GM19468 (cell line): ENCODE data around the gene HS3ST6.
"Not testable (repeated sequence)": the region's sequence is repeated elsewhere in the genome, so short reads cannot be mapped to it uniquely, and the experiment has no call there.

Experiments used
- ATAC-seq: cut with Tn5 transposase; IDR thresholded peaks from one replicate; pipeline ENCODE4 v1.9.1; 2021; ENCODE audit warnings: mild to moderate bottlenecking, moderate library complexity, moderate number of reproducible peaks; ENCODE audit not compliant: unreplicated experiment; ENCODE audit errors: extremely low read depth

The HS3ST6 gene

DNA sequence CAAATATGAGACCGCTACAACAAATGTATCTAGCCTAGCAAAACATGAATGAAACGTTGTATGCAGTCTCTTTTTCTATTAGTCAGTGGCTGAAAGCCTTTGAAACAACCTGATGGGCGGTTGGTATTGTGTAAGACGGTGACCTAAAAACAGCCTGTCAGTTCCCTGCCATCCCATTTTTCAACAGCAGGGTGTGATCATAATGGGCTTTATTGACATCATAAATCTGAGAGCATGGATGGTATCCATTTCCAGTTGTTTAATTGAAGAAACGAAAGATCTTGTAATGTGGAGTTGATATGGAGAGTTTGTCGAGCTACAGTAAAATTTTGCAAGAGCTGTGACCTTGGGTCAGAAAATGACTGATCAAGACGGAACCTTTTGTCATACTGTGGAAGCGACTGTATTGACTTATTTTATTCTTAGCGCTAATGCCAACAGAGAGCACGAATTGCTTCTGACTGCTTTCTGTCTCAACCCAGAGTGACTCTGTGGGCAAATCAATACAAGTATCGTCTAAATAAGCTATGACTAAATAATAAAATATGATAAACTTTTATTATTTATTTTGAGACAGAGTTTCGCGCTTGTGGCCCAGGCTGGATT is 34.0 kb downstream of the HS3ST6 start:
- no peak for ATAC-seq

DNA sequence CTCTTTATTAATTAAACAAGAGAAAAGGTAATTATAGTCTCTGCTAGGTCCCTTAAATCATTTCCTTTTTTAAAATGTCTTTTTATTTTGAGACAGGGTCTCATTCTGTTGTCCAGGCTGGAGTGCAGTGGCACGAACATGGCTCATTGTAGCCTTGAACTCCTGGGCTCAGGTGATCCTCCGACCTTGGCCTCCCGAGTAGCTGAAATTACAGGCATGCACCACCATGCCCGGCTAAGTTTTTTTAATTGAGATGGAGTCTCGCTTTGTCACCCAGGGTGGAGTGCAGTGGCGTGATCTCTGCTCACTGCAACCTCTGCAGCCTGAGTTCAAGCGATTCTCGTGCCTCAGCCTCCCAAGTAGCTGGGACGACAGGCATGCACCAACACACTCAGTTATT is 37.0 kb downstream of the HS3ST6 start:
- ATAC-seq, result not testable (repeated sequence)

DNA sequence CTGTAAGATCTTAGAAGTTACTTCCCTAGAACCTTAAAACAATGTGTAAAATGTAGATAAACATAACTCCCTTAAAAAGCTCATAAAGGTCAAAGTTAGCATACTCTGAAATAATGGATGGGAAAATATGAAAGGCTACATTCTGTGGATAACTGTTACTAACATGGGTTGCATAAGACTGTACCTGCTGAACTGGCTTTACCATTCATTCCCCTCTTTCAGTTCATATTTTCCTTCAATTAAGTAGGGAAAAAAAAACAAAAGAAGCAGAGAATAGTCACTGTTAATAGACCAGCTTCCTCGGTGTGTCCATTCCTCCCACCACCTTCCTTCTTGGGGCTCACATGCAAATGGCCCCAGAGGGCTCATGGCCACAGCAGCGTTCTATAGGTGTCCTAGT is 38.7 kb downstream of the HS3ST6 start:
- ATAC-seq, result no peak

DNA sequence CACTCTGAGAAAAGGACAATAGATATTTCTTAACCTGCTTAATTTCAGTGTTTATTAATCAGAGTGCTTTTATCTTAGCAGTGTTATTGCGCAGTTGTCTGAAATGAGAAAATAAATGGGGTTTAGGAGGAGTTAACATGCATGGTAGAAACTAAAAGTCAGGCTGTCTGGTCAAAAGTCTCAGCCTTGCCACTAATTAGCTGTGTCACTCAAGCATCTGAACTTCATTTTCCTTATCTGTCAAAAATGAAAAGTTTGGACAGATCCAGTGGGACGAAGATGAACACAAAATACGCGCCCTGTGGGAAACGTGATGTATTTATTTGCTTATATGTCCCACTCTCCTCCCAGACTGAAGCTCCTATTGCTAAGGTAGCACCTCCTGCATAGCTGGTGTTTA is 40.0 kb downstream of the HS3ST6 start:
- no peak for ATAC-seq

DNA sequence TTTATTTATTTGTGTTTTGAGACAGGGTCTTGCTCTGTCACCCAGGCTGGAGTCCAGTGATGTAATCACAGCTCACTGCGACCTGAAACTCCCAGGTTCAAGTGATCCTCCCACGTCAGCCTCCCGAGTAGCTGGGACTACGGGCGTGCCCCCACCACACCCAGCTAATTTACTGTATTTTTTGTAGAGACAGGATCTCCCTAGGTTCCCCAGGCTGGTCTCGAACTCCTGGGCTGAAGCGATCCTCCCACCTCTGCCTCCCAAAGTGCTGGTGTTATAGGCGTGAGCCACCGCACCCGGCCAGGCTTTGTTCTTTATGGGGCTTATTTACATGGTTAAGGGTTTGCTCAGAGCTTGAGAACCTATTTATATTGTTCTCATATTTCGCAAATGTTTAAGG is 40.4 kb downstream of the HS3ST6 start:
- ATAC-seq, result no peak

DNA sequence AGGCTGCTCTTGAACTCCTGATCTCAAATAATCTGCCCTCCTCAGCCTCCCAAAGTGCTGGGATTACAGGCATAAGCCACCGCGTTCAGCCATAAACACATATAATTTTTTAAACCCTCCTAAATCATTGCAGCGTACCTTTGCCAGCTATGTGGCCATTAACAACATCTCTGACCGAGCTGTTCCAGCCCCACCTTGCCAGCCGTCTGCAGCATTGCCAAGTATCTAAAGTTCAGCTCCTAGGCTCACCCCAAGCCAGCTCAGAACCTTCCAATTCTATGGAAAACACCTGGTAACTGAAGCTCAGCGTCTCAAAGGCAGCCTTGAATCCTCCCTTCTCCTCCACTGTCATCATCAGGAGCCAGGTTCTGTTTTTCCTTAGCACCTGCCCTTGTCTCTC is 41.1 kb downstream of the HS3ST6 start:
- ATAC-seq, result no peak

DNA sequence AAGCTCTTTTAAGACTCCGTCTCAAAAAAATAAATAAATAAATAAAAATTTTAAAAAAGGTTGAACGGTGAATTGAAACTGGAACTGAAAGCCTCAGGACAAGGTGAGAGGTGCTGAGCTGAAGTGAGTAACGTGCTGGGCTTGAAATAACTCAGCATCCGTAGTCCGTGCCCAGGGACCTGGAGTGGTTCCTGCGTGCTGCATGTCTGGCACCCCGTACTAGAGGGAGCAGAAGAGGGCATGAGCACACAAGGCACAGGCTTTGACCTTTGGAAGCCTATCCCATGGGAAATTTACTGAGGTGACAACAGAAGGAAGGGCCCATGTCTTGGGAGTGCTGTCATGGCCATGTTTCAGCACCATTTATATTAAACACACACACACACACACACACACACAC is 41.7 kb downstream of the HS3ST6 start:
- no peak for ATAC-seq

DNA sequence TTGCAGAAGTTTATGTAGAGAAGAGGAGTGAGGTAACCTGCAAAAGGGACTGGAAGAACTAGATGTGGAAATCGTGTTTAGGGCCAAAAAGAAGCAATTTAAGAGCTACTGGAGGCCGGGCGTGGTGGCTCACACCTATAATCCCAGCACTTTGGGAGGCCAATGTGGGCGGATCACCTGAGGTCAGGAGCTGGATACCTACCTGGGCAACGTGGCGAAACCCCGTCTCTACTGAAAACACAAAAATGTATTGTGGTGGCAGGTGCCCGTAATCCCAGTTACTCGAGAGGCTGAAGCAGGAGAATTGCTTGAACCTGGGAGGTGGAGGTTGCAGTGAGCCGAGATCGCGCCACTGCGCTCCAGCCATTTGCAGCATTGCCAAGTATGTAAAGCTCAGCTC is 42.1 kb downstream of the HS3ST6 start:
- ATAC-seq, result not testable (repeated sequence)

DNA sequence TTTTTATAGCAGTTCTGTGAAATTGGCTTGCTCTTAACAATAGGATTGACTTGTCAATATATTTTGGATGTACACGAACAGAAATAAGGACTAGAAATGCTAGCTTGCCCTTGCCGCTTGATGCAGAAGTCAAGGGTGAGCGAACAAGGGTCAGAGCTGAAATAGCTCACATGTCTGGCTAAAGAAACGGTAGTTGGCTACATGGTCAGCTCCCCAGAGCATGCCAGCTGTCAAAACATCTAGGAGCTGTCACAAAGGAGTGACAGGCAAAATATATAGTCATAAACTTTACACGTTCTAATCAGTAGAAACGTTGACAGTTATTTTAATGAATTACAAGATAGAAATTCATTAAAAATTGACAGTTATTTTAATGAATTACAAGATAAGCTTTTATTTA is 43.4 kb downstream of the HS3ST6 start:
- no peak for ATAC-seq

DNA sequence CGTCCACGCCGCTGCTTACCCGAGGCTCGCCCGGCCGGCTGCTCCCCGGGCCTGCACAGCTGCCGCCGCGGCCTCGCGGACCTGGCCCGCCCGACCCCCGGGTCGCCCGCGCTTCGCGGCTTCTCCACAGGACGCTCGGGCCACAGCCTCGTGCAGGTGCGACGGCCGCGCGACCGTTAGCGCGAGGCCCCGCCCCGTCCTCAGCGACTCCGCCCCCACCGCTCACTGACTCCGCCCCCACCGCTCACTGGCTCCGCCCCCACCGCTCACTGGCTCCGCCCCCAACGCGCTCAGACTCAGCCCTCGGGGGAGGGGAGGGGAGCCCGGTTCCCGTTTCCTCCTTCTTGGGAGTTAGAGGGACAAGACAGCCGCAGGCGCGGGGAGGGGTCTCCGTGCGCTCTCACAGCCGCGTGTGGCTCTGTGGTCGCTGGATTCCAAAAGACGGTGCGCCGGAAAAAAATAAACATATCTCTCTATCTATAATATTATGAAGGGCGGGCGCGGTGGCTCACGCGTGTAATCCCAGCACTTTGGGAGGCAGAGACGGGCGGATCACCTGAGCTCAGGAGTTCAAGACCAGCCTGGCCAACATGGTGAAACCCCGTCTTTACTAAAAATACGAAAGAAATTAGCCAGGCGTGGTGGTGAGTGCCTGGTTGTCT is 46.1 kb downstream of the HS3ST6 start, which contains the start of gene MEIOB:
TSS of gene MEIOB (minus strand) at position 191 of the 662 bp plus-strand sequence. CDS start 3,989 bp downstream, outside the sequence.
- no peak for ATAC-seq

DNA sequence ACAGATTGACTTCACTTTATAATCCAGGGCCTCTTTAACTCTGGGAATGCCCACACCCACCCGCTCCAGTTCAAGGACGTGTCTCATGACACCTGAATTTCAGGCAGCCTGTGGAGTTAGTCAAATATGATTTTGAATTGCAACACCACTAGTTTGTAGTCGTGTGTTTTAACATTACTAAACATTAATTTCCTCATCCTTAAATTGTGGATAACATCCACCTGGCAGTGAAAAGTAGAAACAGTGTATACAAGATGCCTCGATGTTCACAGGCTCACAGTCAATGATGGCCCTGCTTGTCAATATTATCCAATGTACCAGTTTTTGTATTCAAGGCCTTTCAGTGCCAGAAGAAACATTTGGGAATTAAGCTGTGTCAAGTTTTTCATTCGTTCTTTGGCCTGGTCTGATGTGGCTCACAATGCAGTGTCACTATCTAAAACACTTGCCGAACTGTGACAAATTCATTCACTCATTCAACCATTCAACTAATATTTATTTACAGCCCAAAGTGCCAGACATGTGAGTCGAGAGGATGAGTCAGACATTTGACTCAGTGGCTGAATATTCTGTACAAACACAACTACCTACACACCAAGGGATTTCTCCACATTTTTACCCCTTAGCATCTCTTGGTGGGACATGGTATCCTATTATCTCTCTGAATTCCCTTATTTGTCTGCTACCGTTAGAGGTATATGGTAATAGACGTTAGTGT is 47.7 kb downstream of the HS3ST6 start:
- no peak for ATAC-seq

DNA sequence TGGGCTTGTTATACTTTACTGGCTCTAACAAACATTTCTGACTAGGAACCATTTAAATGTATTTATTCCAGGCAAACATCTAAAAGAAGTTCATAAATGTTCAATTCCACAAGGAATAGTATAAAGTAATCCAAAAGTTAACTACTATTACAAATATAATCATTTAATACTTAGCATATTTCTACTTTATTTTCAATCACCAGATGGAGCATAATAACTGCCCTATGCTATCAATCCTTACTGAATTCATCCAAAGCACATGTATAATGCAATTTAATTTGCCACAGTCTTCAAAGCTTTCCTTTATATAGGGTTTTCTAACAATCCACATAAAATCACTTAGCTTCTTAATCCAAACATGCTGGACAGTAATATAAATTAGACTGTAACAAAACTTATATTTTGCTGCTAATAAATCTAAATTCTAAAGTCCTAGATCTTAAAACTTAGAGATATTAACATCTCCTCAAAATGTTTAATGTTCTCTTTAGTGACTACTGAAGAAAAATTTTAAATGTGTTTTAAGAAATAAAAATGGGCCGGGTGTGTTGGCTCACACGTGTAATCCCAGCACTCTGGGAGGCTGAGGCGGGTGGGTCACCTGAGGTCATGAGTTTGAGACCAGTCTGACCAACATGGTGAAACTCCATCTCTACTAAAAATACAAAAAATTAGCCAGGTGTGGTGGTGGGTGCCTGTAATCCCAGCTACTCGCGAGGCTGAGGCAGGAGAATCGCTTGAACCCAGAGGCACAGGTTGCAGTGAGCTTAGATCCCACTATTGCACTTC is 52.1 kb downstream of the HS3ST6 start:
- no peak for ATAC-seq

DNA sequence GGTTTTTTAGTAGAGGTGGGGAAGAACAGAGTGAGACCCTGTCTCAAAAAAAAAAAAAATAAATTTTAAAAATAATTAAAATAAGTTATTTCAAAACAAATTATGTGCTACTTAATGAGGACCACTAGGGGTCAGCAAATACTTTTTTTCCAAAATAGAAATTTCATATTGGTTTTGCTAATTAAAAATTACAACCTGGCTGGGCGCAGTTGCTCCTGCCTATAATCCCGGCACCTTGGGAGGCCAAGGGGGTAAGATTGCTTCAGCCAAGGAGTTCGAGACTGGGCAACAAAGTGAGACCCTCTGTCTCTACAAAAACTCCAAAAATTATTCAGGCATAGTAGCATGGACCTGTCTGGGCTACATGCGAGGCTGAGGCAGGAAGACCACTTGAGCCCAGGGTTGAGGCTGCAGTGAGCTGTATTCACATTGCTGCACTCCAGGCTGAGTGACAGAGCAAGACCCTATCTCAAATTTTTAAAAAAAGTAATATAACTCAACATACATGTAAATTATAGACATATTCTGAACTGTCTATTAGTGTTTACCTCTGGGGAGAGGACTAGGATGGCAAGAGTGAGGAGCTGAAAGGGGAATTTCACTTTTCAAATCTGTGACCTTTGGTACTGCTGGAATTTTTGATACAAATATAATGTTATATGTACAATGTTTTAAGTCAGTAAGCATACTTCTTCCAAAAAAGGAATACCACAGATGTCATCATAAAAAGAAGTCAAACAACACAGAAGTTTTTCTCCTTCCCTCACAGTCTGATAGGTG is 54.3 kb downstream of the HS3ST6 start:
- ATAC-seq, result no peak

DNA sequence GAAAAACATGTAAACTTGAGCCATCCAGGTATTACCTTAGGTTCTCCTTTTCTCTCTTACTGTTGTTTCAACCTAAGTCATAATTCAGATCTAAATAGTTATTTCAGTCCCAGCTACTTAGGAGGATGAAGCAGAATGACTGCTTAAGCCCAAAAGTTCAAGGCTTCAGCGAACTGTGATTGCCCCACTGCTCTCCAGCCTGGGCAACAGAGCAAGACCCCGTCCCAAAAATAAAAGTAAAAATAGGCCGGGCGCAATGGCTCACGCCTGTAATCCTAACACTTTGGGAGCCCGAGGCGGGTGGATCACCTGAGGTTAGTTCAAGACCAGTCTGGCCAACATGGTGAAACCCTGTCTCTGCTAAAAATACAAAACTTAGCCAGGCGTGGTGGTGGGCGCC is 55.8 kb downstream of the HS3ST6 start:
- no peak for ATAC-seq

DNA sequence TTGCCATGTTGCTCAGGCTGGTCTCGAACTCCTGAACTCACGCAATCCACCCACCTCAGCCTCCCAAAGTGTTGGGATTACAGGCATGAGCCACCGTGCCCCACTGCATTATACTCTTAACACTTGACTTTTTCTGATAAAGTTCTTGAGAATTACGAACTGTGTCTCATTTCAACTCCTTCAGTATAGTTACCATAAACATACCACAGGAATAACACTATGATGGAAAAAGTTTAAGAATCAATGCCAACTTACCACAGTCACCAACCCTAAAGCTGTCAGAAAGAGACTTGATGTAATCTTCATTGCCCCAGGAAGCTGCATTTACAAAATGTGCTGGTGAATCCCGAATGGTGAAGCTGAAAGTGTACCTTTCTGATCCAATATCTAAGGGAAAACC is 56.5 kb downstream of the HS3ST6 start:
- ATAC-seq, result no peak
